GM12801 (cell line): ENCODE data around the gene PAPPA.

Experiments
- TF ChIP-seq, protein P1 (sequence below): IDR thresholded peaks from one replicate; pipeline ENCODE4 v1.5.1; 2011; ENCODE audit warnings: control low read depth; ENCODE audit not compliant: insufficient read length; ENCODE audit errors: extremely low read depth

PAPPA gene

DNA sequence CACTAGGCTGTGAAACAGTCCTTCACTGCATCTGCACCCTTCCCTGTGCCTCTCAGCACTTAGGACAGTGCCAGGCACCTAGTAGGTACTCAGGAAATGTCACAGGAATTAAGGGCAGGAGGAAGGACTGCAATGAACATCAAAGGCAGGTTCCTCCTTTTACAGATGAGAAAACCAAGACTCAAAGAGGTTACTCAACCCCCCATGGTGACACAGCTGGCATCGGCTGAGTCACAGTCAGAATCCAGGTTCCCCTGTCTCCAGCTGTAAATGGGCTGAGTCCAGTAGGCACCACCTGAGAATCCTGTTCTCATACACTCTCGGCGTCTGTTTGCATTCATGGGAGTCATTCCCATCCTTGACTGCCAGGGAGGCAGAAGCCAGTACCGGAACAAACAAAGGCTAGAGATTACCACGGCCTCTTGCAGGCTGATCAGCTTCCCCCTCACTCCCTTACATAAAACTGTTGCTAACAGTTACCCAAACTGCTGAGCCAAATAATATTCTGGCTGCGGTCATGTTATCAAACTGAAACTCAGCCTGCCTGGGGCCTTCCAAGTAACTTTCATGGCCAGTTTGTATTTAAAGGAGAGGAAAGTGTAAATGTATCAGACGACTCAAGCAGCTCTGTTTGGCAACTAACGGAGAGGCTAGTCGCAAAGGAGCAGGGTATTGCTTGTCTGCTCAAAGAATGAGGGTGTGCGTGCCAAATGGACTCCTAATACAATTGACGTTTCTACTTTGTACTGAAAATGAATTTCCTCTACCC is 201.7 kb downstream of the PAPPA start:
- TF ChIP-seq, protein P1, sequence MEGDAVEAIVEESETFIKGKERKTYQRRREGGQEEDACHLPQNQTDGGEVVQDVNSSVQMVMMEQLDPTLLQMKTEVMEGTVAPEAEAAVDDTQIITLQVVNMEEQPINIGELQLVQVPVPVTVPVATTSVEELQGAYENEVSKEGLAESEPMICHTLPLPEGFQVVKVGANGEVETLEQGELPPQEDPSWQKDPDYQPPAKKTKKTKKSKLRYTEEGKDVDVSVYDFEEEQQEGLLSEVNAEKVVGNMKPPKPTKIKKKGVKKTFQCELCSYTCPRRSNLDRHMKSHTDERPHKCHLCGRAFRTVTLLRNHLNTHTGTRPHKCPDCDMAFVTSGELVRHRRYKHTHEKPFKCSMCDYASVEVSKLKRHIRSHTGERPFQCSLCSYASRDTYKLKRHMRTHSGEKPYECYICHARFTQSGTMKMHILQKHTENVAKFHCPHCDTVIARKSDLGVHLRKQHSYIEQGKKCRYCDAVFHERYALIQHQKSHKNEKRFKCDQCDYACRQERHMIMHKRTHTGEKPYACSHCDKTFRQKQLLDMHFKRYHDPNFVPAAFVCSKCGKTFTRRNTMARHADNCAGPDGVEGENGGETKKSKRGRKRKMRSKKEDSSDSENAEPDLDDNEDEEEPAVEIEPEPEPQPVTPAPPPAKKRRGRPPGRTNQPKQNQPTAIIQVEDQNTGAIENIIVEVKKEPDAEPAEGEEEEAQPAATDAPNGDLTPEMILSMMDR, result no peak

DNA sequence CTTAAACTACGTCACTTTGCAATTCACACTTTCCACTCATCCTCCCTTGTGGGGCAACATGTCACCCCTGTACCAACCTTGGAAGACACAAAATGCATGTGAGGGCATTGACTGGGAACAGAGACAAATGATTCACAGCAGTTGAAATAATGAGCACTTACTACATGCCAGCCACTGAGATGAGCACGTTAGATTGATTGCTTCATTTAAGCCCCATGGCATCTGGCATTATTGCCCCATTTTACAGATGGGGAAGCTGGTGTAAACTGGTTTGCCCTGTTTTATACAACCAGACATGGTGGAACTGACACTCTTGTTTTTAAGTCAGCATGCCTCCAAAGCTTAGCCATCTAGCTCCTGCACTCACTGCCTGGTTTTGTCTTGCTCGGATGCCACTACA is 204.7 kb downstream of the PAPPA start:
- TF ChIP-seq, protein P1, result no peak

- TF ChIP-seq, protein P1, result no peak
These were observed 206.4 kb downstream of the PAPPA start for GRCh38 chr9:116360016-116360415.

GRCh38 chr9:116360989-116361388 is 207.4 kb downstream of the PAPPA start:
- TF ChIP-seq, protein P1, result no peak

GRCh38 chr9:116361547-116361946 is 208.0 kb downstream of the PAPPA start:
- TF ChIP-seq, protein P1, result no peak

GRCh38 chr9:116362493-116362892 is 208.9 kb downstream of the PAPPA start:
- TF ChIP-seq, protein P1, result no peak

DNA sequence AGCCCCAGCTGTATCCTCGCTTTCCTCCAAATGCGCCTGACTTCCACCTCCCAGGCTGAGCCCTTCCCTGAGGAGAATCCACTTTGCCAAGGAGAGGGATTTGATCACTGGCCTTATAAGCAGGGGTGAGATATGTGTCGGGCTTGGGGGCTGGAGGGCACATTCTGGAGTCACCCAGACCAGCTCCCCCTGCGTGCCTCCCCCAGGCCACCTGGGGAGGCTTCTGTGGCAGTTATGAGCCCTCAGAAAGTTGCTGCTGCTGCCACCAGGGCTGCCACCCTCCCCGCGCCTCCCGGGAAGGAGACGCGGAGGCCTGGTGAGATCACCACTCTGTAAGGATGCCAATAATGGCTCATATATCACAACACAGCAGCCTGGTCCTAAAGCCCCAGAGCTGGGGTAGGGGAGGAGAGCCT is 211.5 kb downstream of the PAPPA start:
- TF ChIP-seq, protein P1, result no peak
